Gastroesophageal sphincter (tissue), 3 donors: ENCODE data around the gene CDK17.

Experiments used
- CTCF ChIP-seq, 4 experiments: fragments of 200-600 bp in 2 of 4; fragments of 450-650 bp in 2 of 4; sonication (generic) in 1 of 4; IDR thresholded peaks; one replicate each; pipeline ENCODE4 v1.5.1; 2017 to 2019; ENCODE audit warnings: antibody characterized with exemption in 4 of 4, mild to moderate bottlenecking in 2 of 4, moderate library complexity in 2 of 4
- EP300 ChIP-seq: sonication (generic); formaldehyde crosslinking; IDR thresholded peaks from one replicate; pipeline ENCODE4 v1.6.1; 2017; ENCODE audit warnings: antibody characterized with exemption, mild to moderate bottlenecking
- POLR2A ChIP-seq, 2 donors: fragments of 450-650 bp; IDR thresholded peaks; one replicate each; pipeline ENCODE4 v1.6.1; 2017; ENCODE audit warnings: antibody characterized with exemption in 2 of 2, mild to moderate bottlenecking in 2 of 2, moderate library complexity in 1 of 2

DNA sequence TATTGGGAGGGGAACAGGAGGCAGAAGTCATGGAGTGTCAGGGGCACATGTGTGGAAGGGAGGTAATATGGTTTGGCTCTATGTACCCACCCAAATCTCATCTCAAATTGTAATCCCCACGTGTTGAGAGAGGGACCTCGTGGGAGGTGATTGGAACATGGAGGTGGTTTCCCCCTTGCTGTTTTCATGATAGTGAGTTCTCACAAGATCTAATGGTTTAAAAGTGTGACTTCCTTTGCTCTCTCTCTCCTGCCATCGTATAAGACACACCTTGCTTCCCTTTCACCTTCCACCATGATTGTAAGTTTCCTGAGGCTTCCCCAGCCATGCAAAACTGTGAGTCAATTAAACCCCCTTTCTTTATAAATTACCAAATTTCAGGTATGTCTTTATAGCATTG lies 41.6 kb upstream of the CDK17 start:
- TF ChIP-seq POLR2A (IDR thresholded peaks at IDR 0.05) (no peak), CTCF (IDR thresholded peaks at IDR 0.05) (no peak), EP300 (no peak)
